GM21381 (cell line): Measurements from ENCODE around the gene APCDD1L.
"Not testable (repeated sequence)": the region's sequence is repeated elsewhere in the genome, so short reads cannot be mapped to it uniquely, and the experiment has no call there.

Source experiments
- ATAC-seq: cut with Tn5 transposase; IDR thresholded peaks from one replicate; pipeline ENCODE4 v1.9.1; 2021; ENCODE audit warnings: mild to moderate bottlenecking, moderate library complexity; ENCODE audit not compliant: unreplicated experiment

Gene APCDD1L

DNA sequence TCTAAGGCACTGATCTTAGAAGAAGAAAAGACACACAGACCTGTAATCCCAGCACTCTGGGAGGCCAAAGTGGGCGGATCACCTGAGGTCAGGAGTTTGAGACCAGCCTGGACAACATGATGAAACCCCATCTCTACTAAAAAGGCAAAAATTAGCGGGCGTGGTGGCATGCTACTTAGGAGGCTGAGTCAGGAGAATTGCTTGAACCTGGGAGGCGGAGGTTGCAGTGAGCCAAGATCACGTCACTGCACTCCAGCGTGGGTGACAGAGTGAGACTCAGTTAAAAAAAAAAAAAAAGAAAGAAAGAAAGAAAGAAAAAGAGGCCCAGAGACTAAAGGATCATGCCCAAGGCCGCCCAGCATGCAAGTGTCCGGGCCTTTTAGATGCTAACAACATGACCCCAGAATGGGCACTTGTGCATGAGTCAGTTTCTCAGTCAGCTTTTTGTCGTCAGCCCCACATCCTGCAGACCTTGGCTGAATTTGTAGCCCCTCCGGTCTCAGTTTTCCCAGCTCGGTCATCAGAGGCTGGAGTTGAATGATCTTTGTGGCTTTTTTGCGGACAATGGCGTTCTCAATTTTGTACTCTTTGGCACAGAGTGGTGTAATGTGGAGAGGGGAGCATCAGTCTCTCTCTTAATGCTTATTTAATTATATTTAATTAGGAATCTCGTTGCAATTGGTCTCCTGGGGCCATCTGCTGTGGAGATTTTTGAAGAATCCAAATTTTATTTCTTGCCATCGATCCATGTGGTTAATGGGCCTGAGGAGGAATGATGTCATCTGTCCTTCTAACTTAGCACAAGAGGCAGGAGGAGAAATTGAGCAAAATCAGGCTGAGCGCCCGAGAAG, 30.6 kb upstream of the APCDD1L start:
- no peak for ATAC-seq

DNA sequence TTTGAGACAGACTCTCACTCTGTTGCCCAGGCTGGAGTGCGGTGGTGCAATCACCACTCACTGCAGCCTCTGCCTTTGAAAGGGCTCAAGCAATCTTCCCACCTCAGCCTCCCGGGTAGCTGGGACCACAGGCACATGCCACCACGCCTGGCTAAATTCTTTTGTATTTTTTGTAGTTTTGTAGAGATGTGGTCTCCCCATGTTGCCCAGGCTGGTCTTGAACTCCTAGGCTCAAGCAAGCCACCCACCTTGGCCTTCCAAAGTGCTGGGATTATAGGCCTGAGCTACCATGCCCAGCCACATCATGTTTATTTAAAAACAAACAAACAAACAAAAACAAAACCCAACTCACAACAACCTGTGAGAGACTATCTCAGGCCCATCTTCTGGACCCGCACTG, 29.7 kb upstream of the APCDD1L start:
- no peak for ATAC-seq

DNA sequence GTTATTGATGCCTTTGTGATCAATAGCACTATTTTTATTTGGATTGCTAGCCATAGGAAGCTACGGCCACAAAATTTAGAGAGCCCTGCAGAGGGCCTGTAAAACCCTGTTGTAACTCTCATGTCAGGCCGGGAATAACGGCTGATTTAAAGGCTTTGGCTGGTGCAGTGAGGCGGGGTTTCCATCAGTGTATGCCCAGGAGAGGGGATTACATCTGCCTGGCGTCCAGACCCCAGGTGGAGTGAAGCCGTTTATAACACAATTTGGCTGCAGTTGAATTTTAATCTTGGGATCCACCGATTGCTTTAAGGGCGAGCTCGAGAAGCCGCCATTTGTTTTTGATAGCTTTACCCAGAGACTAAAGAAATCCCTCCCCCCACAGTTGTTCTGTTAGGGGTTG, 29.1 kb upstream of the APCDD1L start:
- no peak for ATAC-seq

DNA sequence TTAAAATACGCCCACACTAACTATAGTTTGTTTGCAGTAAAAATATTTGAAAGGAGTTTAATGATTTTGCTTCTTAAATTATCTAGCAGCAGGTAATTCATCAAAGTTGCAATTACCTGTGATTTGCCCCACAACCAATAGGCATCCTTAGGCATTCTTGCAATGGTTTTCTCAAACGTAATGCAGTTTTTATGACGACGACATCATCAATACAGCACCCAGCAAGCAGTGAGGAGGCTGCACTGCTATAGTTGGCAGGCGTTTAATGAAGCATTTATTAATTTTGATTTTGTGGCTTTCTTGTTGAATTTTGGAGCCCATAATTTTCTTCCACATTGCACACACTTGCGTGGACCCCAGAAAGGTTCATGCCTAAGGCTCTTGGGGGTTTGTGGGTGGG, 28.1 kb upstream of the APCDD1L start:
- ATAC-seq, result no peak

DNA sequence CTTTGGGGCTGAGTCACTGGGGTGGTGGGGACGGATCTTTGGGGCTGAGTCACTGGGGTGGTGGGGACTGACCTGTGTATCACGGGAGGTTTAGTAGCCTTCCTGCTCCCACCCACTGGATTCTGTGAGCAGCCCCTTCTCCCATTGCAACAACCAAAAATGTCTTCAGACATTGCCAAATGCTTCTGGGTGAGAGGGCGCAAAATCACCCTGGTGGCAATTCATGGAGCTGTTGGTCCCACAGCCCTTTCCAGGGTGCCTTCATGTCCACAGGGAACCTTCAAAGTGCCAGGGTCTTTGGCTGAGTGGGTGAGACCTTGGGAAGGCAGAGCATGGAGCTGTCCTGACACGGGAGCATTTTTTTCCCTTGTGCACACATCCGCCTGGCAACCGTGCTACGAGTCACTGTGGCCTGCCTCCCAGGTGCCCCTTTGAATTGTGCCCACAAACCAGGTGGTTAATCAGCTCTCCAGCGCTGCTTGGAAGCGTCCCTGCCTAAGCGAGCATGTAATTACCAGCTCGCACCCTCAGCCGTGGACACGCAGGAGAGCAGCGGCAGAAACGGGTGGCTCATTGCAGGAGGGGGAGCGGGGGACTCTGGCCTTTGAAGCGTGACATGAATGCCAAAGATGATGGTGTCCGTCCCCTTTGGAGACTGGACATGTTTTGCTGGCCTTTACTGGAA, 27.4 kb upstream of the APCDD1L start:
- no peak for ATAC-seq

DNA sequence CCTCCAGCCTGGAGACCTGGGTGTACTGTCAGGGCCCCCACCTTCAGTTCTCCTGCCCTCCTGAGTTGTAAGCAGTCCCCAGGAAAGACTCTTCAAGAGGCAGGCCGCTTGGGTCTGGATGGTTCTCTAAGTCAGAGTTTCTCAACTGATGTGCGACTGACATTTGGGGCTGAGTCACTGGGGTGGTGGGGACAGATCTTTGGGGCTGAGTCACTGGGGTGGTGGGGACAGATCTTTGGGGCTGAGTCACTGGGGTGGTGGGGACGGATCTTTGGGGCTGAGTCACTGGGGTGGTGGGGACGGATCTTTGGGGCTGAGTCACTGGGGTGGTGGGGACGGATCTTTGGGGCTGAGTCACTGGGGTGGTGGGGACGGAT, 26.8 kb upstream of the APCDD1L start:
- not testable (repeated sequence) for ATAC-seq

DNA sequence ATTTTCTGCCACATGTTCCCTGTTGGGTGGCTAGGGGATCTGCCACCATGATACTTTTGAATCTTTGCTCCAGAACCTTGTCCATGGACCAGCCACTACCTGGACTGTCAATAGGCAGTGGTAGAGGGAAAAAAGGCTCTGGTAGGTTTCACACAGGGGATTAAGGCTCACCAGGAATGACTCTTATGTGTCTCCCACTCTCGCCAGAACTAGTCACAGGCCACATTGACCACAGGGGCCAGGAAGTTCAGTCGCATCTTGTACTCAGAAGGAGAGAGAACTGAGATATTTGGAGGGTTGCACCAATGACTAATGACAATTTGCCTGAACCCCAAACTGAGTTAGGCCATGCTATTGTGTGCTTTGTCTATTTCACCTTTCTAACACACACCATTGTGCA, 23.6 kb upstream of the APCDD1L start:
- no peak for ATAC-seq

DNA sequence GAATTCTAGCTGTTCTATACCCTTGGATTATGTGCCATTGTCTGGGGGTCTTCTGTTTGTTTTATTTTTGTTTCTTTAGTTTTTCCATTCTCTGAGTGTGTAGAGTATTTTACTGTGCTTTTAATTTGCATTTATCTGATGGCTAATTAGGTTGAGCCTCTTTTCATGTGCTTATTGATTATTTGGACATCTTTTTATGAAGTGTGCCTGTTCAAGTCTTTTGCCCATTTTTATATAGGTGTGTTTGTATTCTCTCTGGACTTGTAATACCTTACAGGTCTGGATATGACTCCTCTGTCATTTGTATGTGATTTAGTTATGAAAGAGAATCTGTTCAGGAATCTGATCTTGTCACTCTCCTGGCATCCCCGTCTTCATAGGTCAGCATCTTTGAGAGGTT, 22.6 kb upstream of the APCDD1L start:
- ATAC-seq, result no peak

DNA sequence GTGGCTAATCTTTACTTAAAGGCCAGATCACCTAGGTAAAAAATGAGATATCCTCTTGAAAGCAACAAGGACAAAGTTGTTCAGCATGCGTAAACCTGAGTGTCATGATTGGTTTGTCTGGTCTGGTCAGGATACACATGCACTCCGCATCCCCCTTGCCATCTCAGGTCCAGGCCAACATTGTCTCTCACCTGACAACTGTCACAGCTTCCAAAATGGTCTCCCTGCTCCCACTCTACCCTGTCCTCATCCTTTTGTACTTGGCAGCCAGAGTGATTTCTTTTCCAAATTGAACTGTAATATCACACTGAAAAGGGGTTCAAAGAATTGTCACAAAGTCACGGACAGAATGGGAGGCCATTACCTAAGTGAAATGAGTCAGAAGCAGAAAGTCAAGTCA, 21.1 kb upstream of the APCDD1L start:
- no peak for ATAC-seq

DNA sequence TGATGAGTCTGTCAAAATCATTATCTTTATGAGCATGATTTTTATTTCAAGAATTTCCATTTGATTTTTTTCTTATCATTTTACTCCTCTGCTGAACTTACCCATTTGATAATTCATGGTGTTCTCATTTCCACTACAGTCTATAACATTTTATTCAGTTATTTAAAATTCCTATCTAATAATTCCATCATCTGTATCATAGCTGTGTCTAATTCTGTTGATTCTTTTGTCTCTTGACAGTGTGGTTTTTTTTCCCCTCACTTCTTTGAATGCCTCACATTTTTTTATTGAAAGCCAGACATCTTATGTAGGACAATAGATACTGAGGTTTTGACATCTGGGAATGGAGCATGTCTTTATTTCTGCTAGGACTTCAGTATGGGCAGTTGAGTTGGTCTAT, 16.5 kb upstream of the APCDD1L start:
- no peak for ATAC-seq

DNA sequence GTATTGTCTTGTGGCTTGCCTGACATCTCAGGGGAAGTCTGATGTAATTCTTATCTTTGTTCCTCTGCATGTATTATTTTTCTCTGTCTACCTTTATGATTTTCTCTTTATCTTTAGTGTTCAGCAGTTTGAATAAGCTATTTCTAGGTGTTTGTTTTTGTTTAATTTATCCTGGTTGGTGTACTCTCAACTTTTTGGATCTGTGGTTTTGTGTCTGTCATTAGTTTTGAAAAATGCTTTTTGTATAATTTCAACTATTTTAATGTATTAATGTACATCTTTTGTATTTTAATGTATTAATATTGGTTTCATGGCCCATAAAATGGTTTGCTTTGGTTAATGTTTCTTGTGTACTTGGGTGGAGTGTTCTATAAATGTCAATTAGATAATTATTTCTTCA, 15.9 kb upstream of the APCDD1L start:
- no peak for ATAC-seq

DNA sequence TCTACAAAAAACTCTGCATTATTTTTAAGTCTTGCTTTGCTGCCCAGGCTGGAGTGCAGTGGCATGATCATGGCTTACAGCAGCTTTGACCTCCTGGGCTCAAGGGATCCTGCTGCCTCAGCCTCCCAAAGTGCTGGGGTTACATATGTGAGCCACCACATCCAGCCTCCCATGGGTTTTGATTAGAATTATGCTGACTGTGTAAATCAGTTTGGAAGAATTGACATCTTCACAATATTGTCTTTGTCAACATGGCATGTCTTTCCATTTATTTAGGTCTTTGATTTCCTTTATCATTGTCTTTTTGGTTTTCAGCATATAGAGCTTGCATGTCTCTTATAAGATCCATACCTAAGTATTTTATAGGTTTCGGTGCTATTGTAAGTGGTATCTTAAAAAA, 13.2 kb upstream of the APCDD1L start:
- ATAC-seq, result no peak

DNA sequence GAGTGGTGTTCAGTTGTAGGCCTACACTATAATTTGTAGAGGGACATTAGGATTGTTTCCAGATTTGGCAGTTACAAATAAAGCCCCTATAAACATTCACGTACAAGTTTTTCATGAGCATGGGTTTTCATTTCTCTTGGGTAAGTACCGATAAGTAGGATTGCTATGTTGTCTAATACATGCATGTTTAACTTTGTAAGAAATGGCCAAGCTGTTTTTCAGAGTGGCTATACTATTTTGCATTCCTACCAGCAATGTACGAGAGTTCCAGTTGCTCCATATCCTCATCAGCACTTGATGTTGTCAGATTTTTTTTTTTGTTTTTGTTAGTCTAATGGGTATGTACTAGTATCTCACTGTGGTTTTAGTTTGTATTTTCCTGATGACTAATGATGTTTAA, 11.2 kb upstream of the APCDD1L start:
- ATAC-seq, result no peak

DNA sequence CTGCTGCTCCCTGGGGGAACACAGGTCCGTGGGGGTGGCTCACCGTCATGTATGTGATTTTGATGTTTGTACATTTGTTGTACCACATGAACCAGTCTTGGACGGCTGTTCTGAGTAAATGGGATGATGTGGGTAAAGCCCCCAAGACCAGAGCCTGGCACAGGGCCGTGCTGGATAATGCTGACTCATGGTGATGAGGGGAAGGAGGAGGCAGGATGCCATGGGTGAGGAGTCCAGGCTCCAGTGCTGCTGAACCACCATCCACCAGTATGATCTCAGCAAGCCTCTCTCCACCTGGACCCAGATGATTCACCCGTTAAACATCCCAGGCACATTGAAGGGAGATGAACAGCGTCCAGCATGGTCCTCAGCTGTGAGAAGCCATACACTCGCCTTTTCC, 9.6 kb upstream of the APCDD1L start:
- no peak for ATAC-seq

DNA sequence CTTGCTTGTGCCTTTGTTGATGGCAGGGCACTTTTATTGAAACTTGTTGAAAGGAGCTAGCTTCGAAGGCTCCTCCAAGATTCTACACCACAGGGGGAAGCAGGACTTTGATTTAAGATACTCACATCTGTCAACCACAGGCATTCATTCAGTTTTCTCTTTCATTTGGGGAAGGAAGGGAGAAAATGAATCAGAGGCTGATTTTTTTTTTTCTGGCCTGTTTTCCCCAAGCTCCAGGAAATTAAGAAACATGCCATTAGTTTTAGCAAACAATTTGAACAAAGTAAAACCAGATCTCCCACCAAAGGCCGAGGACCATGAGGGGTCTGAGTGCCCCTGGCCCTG, 8.7 kb upstream of the APCDD1L start:
- ATAC-seq, result no peak

DNA sequence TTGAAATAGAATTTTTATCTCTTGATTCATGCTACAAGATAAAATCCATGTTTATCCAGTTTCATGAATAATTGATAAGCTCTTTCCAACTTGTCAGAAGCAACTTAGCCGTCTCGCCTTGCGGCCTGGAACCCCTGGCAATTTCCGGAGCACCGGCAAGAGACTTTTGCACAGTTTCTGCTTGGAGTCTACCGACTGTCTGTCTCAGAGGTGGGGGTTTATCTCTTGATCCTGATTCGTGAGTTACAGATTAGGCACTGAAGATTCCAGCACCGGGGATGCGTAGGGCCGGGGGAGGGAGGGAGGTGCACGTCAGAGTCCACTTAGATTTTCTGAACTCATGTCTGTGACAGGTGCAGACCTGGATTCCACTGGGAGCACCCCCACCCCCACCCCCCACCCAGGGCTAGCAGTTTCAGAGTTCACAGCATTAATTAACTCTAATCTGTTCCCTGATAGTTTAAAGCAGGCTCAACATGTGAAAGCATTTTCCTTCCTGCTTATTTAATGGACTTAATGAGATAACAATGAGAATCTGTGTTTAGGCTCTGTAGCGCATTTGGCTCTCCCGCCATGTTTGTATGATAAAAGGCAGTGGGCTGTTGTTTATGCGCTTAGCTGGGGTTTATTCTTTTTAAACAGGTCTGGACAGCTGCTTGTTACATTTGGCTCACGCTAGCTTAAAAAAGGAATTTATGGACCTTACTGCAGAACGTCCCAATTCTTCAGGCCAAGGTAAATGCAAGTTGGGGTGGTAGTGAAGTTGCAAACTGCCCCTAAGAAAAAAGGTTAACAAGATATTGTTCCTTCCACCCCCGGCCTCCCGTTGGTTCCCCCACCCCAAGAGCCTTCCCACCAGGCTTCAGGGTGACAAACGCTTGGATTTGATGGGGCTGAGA, 8.1 kb upstream of the APCDD1L start:
- no peak for ATAC-seq

DNA sequence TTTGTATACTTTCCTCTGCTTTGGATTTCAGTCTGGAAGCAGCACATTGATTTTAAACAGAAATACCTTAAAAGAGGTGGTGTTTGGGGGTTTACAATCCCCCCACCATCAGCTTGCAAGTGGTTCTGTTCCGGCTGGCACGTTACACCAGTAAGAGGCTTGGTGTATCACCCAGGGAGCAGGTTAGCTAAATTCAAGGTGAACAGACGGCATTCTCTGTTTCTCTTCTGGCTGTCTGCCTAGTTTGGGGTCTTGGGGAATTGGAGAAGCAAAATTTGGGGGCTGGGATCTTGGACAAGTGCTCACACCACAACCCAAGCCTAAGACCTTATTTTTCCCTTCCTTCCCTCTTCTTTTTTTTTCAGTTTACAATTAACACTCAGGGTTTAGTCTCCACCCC, 7.5 kb upstream of the APCDD1L start:
- no peak for ATAC-seq

DNA sequence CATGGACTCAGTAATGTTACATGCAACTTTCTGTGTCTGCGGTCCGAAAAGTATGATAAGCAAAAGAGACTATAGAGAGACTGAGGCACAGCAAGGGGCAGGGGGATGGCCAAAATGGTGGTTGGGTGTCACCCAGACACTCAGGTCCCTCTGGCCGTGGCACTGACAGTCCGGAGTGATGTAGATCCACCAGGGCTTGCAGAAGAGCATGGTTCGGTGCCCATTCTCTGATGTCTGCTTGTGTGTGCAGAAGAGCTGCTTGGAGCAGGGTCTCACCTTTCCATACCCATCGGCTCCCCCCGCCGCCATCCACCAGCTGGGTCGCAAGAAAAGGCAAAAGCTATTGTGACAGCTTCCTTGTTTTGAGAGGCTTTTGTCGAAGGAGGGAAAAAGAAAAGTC, 6.6 kb upstream of the APCDD1L start:
- ATAC-seq, result no peak

DNA sequence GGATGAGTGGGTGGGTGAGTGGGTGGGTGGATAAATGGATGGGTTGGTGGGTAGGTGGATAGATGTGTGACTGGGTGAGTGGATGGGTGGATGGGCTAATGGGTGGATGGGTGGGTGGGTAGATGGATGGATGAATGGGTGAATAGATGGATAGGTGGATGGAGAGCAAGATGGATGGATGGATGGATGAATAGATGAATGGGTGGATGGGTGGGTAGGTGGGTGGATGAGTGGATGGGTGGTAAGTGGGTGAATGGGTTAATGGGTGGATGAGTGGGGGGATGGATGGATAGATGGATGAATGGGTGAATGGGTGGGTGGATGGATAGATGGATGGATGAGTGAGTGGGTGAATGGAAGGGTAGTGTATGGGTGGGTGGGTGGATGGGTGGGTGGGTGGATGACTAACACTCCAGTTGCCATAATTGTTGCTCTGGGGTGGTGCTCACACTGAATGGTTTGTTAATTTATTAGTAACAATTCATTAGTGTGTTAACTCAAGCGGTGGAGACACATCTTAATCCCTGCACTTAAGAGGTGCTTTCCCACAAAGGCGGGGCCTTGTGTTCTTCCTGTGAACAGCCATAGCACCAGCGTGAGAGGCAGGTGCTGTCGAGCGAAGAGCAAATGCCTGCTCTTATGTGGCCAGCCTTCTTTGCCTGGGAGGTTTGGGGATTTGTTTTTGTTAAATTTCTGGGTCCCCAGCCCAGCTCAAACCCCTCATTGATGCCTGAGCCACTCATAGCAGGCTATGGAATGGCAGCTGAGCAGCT, 4.9 kb upstream of the APCDD1L start:
- no peak for ATAC-seq

DNA sequence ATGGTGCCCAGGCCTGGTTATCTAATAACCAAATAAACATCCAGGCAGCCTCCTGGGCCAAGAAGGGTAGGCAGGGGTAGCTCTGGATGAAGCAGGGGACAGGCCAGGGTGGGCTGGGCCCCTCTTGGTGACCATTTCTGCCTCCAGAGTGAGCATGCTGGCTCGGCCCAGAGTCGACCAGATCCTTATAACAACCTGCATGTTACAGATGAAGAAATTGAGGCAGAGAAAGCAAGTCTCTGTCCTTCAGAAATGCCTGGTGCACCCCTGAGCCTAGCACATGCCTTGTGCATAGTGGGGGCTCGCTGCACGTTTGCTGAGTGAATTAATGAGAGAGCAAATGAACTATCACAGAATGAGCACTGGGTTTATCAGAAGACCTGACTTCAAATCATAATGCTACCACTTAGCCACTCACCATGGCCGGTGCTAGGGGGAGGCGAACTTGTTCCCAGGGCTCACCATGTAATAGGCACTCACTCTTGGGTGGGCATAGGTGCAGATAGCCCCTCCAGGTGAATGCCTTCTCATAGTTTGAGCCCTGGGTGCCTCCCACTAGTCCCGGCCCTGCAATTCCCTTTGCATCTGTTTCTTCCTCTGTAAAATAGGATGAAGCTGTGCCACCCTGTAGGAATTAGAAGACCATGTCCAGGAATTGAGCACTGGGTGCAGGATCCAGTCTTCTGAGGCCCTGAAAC, 3.8 kb upstream of the APCDD1L start:
- no peak for ATAC-seq
